ENCODE data around the gene C19orf81. TPM values are rescaled to one million over a fixed set of nuclear protein-coding genes. Genes with fewer than 3 reads are reported as not detected.
A peak's percentile ranks its signal among the peaks of the same experiment; 100 is the strongest.

C19orf81 gene
- total RNA-seq, 1 donor from 2014 or later: not detected

GRCh38 chr19:50629194-50629593 lies 20.1 kb upstream of the C19orf81 start:
- DNase-seq (ENCODE audit: low read depth in 2 of 2): no peak

DNA sequence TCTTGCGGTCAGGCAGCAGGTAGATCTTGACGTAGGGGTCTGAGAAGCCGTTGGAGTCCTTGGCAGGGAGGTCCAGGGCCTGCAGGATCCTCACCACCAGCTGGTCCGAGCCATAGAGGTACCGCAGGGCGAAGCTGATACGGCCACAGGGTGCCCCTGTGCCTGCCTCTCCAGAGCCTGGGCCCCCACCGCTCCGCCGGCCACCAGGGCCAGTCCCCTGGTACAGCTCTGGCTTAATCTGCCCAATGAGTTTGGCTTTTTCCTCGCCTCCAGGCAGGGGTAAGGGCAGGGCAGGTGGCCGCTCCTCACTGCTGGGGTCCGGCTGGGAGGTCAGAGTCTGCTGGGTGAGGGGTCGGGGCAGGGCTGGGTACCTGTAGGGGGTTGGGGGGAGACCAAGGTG lies 19.4 kb upstream of the C19orf81 start:
- DNase-seq (ENCODE audit: low read depth in 2 of 2): no peak

- DNase-seq (ENCODE audit: low read depth in 2 of 2): no peak
Measured at GRCh38 chr19:50632151-50632835, 17.0 kb upstream of the C19orf81 start.

DNA sequence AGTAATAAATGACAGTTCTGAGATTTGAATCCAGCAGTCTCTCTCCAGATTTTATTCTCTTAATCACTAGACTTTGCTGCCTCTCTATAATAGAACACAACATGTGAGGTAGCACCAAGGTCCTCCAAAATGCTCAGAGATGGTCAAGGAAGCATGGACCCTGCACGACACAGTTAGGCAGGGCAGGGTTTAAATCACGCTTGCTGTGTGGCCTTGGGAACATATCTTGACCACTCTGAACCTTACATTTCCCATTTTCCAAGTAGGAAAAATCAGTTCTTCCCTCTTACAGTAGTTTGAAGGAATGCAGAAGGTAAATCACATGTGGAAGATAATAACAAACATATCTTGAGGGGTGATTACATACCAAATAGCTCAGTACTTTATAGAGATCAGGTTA lies 15.9 kb upstream of the C19orf81 start:
- DNase-seq (ENCODE audit: low read depth in 2 of 2): no peak

GRCh38 chr19:50633973-50634372 lies 15.3 kb upstream of the C19orf81 start:
- no peak for DNase-seq (ENCODE audit: low read depth in 2 of 2)

DNA sequence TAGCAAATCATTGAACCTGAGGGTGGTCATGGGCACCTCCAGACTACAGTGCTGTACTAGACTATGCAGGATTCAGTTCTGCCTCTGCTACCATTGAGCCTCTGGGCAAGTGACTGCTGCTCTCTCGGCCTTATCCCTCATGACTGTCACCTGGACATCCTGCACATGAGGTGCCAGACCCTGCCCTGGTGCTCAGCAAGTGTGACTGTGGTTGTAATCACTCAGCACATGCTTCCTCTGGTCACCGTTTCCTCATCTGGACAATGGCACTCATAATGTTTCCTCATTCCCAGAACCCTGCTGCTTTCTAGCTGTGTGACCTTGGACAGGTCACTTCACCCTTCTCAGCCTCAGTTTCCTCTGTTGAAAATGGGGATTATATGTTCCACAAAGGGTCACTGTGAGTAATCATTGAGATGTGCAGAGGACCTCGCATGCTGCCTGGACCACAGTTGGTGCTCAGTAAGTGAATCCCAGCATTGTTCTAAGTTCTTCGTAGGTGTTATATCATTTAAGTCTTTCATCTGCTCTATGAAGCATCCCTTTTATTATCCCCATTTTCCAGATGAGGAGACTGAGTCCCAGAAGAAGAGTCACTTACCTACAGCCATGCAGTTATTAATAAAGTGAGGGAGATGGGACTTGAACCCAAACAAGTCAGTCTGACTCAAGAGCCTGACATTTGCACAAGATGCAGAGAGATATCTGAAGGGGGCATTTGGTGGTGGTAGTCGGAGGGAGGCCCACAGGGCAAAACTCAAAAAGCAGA lies 12.7 kb upstream of the C19orf81 start:
- DNase-seq (ENCODE audit: low read depth in 2 of 2): no peak

GRCh38 chr19:50638600-50638999 lies 10.6 kb upstream of the C19orf81 start:
- DNase-seq (ENCODE audit: low read depth in 2 of 2): no peak

- peak in 1 of 2 donors; percentile 44 for DNase-seq (ENCODE audit: low read depth in 2 of 2)
Measured at GRCh38 chr19:50639121-50640112, 9.8 kb upstream of the C19orf81 start, which contains the start of gene SYT3. SYT3 (minus strand) TSS chr19:50639881; CDS start chr19:50637411, 2,470 bp downstream.

GRCh38 chr19:50640368-50640767 lies 8.9 kb upstream of the C19orf81 start:
- DNase-seq (ENCODE audit: low read depth in 2 of 2): no peak

DNA sequence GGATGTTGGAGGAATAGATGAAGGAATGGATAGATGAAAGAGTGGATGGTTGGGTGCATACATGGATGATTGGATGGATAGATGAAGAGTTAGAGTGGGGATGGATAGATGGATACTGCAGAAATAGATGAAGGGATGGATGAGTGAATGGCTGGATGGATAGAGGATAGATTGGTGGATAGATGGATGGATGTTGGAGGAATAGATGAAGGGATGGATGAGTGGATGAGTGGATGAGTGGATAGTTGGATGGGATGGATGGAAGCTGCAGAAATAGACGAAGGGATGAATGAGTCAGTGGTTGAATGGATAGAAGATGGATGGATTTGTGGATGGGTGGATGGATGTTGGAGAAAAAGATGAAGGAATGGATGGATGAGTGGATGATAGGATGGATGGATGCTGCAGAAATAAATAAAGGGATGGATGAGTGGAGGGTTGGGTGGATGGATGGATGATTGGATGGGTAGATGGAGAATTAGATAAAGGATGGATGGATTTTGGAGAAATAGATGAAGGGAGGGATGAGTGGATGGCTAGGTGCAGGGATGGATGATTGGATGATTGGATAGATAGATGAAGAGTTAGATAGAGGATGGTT lies 4.8 kb upstream of the C19orf81 start:
- DNase-seq (ENCODE audit: low read depth in 2 of 2): no peak

GRCh38 chr19:50645107-50645506 lies 4.1 kb upstream of the C19orf81 start:
- no peak for DNase-seq (ENCODE audit: low read depth in 2 of 2)

GRCh38 chr19:50646074-50646807 lies 3.0 kb upstream of the C19orf81 start:
- peak in 1 of 2 donors; percentile 30 for DNase-seq (ENCODE audit: low read depth in 2 of 2)

DNA sequence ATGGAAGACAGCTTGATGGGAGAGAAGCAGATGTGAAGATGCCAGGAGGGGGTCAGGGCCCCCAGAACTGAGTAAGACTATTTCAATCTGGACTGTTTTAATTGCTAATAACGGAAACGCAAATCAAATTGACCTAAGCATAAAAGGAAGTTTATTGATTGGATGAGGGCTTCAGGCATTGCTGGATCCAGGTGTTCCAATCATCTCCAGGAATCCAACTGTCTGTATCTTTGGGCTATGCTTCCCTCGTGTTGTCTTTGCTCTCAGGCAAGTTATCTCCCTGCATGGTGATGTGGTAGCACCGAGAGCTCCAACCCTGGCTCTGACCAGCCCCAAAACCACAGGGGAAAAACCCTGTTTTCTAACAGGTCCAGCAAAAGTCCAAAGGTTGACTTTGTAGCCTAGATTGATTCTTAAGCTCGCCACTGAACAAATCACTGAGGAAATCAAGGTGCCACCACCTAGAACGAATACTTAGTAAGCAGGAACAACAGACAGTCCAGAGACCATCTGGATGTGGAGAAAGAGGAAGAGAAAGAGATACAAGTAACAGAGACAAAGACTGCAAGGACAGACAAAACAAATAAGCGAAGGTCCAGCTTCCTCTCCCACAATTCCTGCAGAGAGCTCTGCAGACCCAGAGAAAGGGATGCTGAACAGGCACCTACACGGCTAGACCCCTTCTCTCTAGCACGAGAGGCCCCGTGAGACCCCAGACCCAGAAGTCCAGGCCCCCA lies 1.2 kb upstream of the C19orf81 start:
- no peak for DNase-seq (ENCODE audit: low read depth in 2 of 2)

GRCh38 chr19:50648659-50649058 lies 586 bp upstream of the C19orf81 start:
- DNase-seq (ENCODE audit: low read depth in 2 of 2): no peak

GRCh38 chr19:50651174-50651573 lies 1.9 kb downstream of the C19orf81 start:
- no peak for DNase-seq (ENCODE audit: low read depth in 2 of 2)

DNA sequence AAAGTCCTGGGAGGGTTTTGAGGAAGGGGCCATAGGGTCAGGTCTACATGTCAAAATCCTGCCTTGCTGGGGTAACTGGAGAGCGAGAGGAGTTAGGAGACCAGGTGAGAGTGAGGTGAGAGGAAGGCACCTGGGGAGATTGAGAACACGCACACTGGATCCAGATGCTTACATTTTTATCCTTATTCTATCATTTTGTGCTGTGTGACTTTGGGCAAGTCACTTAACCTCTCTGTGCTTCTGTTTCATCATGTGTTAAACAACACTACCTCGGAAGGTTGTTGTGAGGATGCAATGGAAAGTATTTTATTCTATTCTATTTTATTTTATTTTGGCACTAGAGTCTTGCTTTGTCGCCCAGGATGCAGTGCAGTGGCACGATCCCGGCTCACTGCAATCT lies 3.5 kb downstream of the C19orf81 start:
- no peak for DNase-seq (ENCODE audit: low read depth in 2 of 2)

DNA sequence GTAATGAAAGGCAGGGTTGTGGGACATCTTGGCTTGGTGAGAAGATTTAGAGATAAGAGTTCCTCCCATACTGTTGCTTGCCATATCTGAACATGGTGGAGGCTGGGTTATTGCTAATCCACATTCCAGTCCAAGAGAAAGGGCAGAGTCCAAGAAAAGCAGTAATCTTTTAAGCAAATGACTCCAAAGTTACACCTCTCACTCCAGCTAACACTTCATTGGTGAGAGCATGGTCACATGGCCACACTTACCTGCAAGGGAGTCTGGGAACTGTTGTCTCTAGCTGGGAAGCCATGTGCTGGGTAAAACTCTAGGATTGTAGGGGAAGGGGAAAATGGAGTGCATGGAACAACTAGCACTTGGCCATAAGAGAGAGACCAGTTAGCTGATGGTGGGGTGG lies 5.6 kb downstream of the C19orf81 start:
- no peak for DNase-seq (ENCODE audit: low read depth in 2 of 2)

GRCh38 chr19:50657222-50657669 lies 8.0 kb downstream of the C19orf81 start:
- no peak for DNase-seq (ENCODE audit: low read depth in 2 of 2)

DNA sequence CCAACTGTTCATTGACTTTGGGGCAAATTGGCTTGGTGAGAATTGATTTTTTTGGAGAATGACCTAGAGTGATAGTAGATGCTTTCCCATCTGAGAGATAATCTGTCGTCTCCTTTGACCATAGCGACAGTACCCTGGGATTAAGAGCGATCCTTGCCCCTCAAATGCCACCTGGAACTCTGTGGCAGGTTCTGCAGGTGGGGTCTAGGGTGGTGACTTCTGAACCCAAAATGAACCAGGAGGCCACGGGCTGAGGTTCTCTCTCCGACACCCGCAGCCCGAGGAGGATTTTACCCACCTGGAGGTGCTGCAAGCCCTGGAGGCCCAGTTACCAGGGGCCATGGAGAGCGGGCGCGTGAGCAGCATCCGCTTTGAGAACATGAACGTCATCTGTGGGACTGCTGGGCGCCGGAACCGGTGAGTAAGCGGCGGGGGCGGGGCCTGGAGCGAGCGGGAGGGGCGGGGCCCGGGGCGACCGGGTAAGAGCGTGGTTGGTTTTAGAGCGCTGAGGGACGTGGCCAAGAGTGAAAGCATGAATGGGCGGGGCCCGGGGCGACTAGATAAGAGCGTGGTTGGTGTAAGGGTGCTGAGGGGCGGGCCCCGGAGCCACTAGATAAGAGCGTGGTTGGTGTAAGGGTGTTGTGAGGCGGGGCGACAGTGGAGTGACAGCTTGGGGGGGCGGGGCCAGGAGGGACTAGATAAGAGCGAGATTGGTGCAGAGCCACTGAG lies 8.6 kb downstream of the C19orf81 start:
- peak; percentile 92 to 100 for DNase-seq (ENCODE audit: low read depth in 2 of 2)

Measured in dermis microvascular lymphatic vessel endothelial cell (primary cell).